HFFc6 (cell line): ENCODE measurements around the gene CDHR1. TPM values are rescaled to one million over a fixed set of nuclear protein-coding genes. Genes with fewer than 3 reads are reported as not detected.

Experiments
- DNase-seq: peaks from one replicate; pipeline ENCODE4 v3.0.0-alpha.2; 2018
- H3K27ac Mint-ChIP-seq: 2 replicates; pipeline ENCODE4 v1.8.0; 2020; ENCODE audit warnings: mild to moderate bottlenecking, mixed read lengths
- H3K27me3 Mint-ChIP-seq: 2 replicates; pipeline ENCODE4 v1.8.0; 2021; ENCODE audit warnings: mild to moderate bottlenecking, moderate library complexity, mixed read lengths; ENCODE audit not compliant: insufficient read depth
- H3K36me3 Mint-ChIP-seq: 2 replicates; pipeline ENCODE4 v1.8.0; 2021; ENCODE audit warnings: low read depth, mixed read lengths
- H3K4me1 Mint-ChIP-seq: 2 replicates; pipeline ENCODE4 v1.8.0; 2020; ENCODE audit warnings: low read depth, mixed read lengths
- H3K4me3 Mint-ChIP-seq: 2 replicates; pipeline ENCODE4 v1.8.0; 2020; ENCODE audit warnings: mild to moderate bottlenecking, moderate library complexity, mixed read lengths
- H3K9me3 Mint-ChIP-seq: 2 replicates; pipeline ENCODE4 v1.8.0; 2020; ENCODE audit warnings: mild to moderate bottlenecking, mixed read lengths
- total RNA-seq, 6 experiments: library from RNA; stranded (reverse); fragmentation: NEBNext Ultra II Directional; extraction: Animal tissue kit (Norgen Biotek cat#: 25700); gene quantifications; 2 replicates in 1 of 6; 3 replicates in 5 of 6; pipeline ENCODE4 v1.2.3, GENCODE V29; 2021
- TF ChIP-seq, protein P1 (sequence below): fragments of 200-600 bp; sonication (generic); IDR thresholded peaks from 2 replicates; pipeline ENCODE4 v1.5.0; 2021; ENCODE audit warnings: antibody characterized with exemption, mild to moderate bottlenecking

The CDHR1 gene
- total RNA-seq, 6 experiments from 2014 or later, result not detected

DNA sequence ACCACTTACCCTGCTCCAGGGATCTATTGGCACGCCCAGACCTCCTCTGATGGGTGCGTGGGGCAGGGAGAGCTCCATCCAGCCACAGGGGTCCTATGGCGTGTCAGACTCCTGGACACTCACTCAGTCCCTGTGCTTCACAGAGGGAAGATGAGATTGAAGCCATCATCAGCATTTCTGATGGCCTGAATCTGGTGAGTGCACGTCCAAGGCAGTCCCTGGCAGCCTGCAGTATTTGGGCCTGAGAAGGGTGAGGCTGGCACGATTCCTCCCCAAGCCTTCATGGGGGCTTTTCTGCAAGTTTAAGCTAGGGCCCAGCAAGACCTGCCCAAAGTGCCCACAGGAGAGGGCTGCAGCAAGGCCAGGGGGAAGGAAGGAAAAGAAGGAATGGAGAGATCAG lies 3.3 kb downstream of the CDHR1 start:
- peaks cover 34% of the 10 kb centered on the region for H3K27me3 Mint-ChIP-seq

DNA sequence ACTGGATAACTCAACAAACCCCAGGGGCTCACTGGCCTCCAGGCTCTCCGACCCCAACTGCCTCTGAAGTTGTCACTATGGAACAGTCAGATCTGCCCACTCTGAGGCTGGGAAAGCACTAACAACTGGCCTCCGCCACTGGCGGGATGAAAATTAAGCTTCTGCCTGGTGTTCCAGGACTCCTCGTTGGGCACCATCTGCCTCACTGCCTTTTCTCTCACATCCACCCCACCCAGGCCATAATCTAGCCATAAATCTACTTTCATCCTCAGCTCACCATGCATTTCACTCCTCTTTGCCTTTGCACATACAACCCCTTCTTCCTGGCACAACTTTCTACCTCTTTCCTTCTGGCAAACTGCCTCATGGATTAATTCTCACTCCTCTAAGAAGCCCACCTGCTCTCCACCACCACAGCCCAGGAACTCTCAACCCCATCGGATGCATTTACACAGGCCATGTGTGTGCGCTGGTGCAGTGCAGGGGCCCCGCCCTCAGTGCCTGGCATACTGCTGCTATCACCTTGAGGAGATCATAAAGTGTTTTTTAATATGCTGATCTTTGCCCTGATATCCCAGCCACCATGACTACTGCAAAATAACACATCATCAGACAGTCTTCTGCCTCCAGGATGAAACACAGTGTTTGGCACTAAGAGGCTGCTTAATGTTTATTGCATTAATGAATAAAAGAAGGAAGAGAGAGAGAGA lies 4.0 kb downstream of the CDHR1 start:
- TF ChIP-seq, protein P1, sequence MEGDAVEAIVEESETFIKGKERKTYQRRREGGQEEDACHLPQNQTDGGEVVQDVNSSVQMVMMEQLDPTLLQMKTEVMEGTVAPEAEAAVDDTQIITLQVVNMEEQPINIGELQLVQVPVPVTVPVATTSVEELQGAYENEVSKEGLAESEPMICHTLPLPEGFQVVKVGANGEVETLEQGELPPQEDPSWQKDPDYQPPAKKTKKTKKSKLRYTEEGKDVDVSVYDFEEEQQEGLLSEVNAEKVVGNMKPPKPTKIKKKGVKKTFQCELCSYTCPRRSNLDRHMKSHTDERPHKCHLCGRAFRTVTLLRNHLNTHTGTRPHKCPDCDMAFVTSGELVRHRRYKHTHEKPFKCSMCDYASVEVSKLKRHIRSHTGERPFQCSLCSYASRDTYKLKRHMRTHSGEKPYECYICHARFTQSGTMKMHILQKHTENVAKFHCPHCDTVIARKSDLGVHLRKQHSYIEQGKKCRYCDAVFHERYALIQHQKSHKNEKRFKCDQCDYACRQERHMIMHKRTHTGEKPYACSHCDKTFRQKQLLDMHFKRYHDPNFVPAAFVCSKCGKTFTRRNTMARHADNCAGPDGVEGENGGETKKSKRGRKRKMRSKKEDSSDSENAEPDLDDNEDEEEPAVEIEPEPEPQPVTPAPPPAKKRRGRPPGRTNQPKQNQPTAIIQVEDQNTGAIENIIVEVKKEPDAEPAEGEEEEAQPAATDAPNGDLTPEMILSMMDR, result no peak
- peaks cover 34% of the 10 kb centered on the region for H3K27me3 Mint-ChIP-seq

More for the DNA sequence above, 3.3 kb downstream of the CDHR1 start:
- H3K36me3 Mint-ChIP-seq, result no peaks in the 10 kb centered on the region
- TF ChIP-seq, protein P1, result no peak
- no peak overlapping the region for H3K4me3 Mint-ChIP-seq
- no peaks in the 10 kb centered on the region for H3K9me3 Mint-ChIP-seq
- no peak for DNase-seq
- no peak overlapping the region for H3K27ac Mint-ChIP-seq
- no peaks in the 10 kb centered on the region for H3K4me1 Mint-ChIP-seq

DNA sequence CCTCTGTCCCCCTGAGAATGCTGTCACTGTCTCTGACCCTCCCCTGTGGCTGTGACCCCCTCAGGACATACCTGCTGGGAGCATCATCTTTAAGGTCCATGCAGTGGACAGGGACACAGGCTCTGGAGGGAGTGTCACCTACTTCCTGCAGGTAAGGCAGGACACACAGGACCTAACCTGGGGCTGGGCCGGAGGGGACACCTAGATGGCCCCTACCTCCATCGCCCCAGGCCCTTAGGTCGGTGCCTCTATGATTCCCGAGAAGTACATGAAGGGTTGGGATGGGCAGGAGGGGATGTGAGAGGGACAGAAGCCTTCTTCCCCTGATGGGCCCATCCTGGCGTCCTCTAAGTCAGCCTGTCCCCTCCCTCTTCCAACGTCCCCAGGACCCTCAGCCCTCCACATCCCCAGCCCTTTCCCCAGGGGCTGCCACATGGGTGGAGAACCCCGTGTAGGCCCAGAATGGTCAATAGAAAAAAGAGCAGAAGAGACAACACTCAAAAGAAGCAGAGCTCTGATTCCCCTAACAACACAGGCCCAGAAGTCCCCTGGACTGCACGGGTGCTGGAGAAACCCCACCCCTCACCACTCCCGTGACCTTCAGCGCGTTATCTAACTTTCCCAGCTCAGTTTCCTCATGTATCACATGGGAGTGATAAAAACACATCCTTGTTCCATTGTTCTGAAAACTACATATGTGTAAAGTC lies 6.4 kb downstream of the CDHR1 start:
- Mint-ChIP-seq H3K27ac (no peak overlapping the region), H3K9me3 (no peaks in the 10 kb centered on the region), H3K27me3 (peaks cover 27% of the 10 kb centered on the region), H3K4me1 (no peaks in the 10 kb centered on the region), H3K4me3 (no peak overlapping the region), H3K36me3 (no peaks in the 10 kb centered on the region)
- DNase-seq, result no peak
- TF ChIP-seq, protein P1, result no peak

More for the DNA sequence above, 4.0 kb downstream of the CDHR1 start:
- Mint-ChIP-seq H3K4me1 (no peaks in the 10 kb centered on the region), H3K36me3 (no peaks in the 10 kb centered on the region), H3K27ac (no peak overlapping the region), H3K9me3 (no peaks in the 10 kb centered on the region), H3K4me3 (no peak overlapping the region)
- DNase-seq, result no peak

DNA sequence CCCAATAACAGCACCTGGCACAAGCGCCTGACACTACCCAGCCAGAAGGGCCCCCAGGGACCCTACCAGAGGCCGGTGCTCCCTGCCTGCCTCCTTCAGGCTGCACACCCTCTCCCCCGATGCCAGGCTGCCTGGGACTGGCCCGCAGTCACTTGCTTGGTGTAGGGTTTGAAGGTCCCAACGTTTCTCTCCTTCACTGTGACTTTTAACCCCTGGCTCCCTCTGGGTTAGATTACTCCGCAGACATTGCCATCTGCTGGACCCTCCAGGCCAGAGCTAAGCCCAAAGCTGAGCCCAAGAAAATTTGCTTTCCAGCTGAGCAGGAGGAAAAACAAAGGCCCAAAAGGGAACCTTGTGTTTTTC lies 6.9 kb downstream of the CDHR1 start:
- Mint-ChIP-seq H3K4me3 (no peak overlapping the region), H3K27ac (no peak overlapping the region), H3K27me3 (peaks cover 24% of the 10 kb centered on the region)

DNA sequence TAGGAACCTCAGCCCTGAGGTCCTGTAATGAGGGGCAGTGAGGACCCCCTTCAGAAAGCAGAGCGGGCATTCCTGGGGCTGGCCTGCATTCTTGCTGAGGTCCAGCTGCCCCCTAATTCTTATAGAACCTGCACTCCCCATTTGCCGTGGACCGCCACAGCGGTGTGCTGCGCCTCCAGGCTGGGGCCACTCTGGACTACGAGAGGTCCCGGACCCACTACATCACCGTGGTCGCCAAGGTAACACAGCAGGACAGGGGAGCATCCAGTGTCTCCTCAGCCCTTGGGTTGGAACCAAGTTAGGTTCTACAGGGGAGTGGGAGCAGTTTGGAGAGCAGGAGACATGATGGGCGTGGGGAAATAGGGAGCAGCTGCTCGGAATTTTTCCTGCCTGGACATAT lies 7.3 kb downstream of the CDHR1 start:
- H3K9me3 Mint-ChIP-seq, result no peaks in the 10 kb centered on the region
- DNase-seq, result no peak
- no peak overlapping the region for H3K27ac Mint-ChIP-seq
- H3K4me3 Mint-ChIP-seq, result no peak overlapping the region
- TF ChIP-seq, protein P1, result no peak
- peaks cover 20% of the 10 kb centered on the region for H3K27me3 Mint-ChIP-seq
- H3K36me3 Mint-ChIP-seq, result no peaks in the 10 kb centered on the region
- no peaks in the 10 kb centered on the region for H3K4me1 Mint-ChIP-seq

More for the DNA sequence above, 6.9 kb downstream of the CDHR1 start:
- Mint-ChIP-seq H3K36me3 (no peaks in the 10 kb centered on the region), H3K4me1 (no peaks in the 10 kb centered on the region), H3K9me3 (no peaks in the 10 kb centered on the region)
- DNase-seq, result no peak
- TF ChIP-seq, protein P1, result no peak
